Right renal pelvis (tissue), 4 donors: ENCODE data around the gene GNAQ. TPM values are rescaled to one million over a fixed set of nuclear protein-coding genes. Genes with fewer than 3 reads are reported as not detected.

Experiments used
- DNase-seq, 4 donors: peaks; one replicate each; pipeline ENCODE4 v3.0.0-alpha.2; 2013; ENCODE audit warnings: low read depth in 4 of 4, low spot score in 3 of 4, missing footprints in 1 of 4
- polyA plus RNA-seq, 4 donors: library from polyadenylated mRNA; unstranded; fragments of 120-200 nt; gene quantifications; one replicate each; pipeline ENCODE4 v1.2.1, GENCODE V29; 2013; ENCODE audit not compliant: insufficient read length in 4 of 4

GNAQ gene
- polyA plus RNA-seq, 4 donors: 52.8 to 75.0 (median 72.2) TPM

- DNase-seq: no peak
These were observed 81.7 kb downstream of the GNAQ start for GRCh38 chr9:77949751-77950436.

DNA sequence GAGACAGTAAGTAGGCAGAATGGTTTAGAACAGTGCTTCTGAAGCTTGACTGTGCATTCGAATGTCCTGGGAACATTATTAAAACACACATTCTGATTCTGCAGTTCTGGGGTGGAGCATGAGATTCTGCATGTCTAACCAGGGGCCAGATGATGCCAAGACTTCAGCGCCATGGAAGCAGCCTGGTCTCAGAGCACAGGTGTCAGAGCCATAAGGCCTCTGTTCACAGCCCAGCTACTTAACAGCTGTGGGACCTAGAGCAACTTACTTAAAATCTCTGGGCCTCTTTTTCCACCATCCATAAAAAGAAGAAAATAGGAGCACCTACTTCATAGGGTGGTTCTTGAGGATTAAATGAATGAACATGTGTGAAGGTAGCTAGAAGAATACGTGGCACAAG lies 84.0 kb downstream of the GNAQ start:
- DNase-seq: no peak

DNA sequence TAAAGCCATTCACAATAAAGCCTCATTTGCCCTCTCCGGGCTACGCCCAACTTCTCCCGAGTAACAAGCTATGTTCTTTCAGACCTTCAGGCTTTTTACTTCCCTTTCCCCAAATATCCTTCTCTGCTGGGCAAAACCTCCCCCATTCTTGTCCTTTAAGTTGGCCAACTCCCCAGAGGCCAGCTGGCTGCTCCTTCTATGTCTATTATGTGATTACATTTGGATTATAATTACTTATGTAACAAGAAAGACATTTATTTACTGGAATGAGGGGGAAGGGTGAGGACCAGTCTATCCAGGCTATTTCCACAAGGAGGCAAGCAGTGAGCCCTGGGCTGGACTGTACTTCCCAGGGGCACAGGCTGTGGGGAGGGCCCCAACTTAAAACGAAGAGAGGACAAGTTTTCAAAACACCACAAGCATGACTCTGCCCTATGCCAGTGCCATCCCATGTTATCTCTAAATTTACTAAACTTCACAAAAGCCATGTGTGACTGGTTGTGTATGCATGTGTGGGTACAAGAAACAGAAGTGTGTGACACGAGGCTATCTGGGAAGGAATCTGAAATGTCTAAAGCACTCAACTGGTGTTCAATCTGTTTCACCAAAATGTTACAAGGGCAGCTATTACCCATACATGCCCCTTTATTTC lies 84.5 kb downstream of the GNAQ start:
- no peak for DNase-seq

GRCh38 chr9:77946296-77946695 lies 85.3 kb downstream of the GNAQ start:
- no peak for DNase-seq

- DNase-seq: no peak
These were observed 85.8 kb downstream of the GNAQ start for GRCh38 chr9:77945798-77946197.

- peak in 2 of 4 donors; percentile 10 to 18 for DNase-seq
These were observed 86.9 kb downstream of the GNAQ start for GRCh38 chr9:77944556-77945243.

GRCh38 chr9:77943057-77943456 lies 88.6 kb downstream of the GNAQ start:
- DNase-seq: no peak

DNA sequence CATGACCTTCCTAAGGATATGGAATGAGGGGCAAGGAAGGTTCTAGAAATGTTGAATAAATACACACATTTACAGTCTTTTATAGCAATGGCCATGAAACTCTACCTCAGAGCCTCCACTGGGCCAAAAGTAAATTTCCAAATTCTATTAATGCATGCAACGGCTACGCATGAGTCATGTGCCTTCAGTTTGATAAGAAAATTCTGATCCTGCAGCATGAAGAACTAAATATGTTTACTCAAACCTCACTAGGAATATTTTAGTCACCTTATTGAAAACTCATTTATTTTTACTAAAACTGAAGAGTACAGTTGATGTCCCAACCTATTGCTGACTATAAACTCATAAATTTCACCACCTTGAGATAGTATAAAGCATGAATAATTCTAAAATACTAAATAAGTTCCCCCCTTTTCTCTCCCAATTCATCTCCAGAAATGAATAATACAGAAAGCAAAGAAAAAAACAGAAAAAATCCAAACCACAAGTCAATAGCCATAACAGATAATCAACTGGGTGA lies 92.4 kb downstream of the GNAQ start:
- DNase-seq: no peak

DNA sequence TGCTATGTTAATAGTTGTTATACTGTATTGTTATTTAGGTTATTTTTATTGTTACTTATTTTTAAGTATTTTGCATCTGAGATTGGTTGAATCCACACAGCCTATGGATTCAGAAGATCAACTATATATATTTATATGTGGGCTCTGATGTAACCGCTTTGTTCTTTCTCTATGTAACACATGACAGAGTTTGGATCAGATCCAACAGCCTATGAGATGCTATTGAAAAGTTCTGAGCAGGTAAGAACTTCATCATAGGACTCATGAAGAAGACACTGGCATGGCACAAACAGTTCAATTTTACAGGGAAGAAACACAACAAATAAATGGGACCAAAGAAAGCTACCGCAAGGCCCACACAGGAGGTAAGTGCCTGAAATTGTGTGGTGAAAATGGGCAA lies 93.4 kb downstream of the GNAQ start:
- no peak for DNase-seq

DNA sequence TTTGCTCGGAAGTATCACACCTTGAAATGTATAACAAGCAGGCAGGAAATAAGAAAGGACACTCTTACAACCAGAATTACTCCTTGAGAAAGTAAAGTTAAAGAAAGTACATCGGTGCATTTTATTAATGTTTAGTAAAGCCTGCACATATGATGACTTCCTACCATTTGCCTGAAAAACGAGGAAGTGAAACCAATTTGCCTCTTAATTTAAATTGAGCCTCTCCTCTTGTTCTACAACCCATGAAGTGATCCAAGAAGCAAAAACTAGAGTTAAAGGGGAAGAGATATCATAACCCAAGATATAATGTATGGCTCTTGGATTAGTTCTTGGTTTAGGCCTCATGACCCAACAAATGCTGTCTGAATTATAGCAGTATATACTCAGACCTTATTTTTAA lies 95.6 kb downstream of the GNAQ start:
- DNase-seq: no peak

- DNase-seq: no peak
These were observed 96.4 kb downstream of the GNAQ start for GRCh38 chr9:77935211-77935610.

DNA sequence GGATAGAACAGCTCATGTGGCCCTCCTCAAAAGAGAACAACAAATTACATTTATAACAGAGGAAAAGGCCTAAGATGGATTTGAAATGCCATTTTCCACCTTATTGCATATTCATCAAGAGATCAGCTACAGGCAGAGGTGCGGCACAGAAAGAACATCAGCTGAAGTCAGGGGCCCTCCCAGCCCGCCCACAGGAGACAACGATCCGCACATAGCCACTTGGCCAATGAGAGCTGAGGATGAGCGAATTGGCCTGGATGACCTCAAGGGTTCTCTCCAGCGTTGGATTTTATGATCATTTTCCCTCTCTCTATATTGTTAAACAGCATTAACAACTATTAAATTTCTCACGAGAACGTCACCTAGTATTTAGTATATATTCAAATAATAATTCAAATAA lies 97.6 kb downstream of the GNAQ start:
- DNase-seq: no peak

- DNase-seq: no peak
These were observed 98.6 kb downstream of the GNAQ start for GRCh38 chr9:77933019-77933418.

DNA sequence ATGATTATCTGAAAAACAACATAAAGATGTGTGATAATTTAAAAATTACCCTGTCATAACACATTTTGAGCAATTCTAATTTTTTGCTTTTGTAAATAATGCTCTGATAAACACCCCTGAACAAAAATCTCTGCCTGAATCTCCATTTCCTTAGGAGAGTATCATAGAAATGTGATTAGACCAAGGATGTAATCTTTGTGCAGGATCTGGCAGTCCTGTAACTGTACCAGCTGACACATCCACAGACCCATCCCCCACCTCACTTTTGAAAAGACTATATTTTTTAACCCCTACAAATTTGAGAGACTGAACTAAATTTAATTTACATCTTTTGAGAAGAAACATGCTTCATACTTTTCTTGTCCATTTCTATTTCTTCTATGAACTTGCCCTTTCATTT lies 101.7 kb downstream of the GNAQ start:
- no peak for DNase-seq

DNA sequence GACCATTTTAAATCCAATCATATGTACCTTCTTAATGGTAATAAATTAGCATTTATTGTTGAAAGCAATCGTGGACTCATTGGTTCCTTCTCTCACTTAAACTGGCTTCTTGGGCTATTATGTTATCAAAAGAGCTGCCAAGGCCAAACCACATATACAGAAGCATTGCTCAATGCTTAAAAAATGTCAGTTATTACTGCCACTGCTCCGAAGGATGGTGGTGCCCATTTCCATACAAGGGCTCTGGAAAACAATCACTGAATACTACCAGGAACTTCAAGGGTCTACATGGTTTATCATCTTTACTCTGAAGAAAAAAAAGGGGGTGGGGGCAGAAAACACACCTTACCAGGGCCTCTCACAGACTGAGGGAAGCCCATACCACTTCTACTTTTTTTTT lies 104.3 kb downstream of the GNAQ start:
- no peak for DNase-seq

DNA sequence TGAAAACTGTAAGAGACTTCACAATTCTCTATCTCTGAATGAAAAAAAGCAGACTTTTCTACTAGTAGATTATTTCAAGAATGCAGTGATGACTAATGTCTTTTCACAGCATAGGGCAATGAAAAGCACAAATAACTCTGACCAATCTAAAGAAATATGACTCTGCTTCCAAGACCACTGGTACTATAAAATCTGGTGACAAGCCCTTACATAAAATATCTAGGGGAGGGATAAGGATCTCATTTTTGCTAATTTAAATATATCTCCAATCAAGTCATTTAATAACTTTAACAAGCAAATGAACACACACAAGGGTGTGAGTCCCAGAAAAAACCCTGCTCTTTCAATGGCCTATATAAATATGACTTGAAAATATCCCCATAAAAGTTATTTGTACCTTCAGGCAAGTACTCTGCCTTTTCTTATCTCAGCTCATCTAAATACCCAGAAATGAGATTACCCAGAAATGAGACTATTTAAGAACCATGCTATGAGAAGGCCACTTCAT lies 105.2 kb downstream of the GNAQ start:
- no peak for DNase-seq

- no peak for DNase-seq
These were observed 109.0 kb downstream of the GNAQ start for GRCh38 chr9:77922591-77922990.

DNA sequence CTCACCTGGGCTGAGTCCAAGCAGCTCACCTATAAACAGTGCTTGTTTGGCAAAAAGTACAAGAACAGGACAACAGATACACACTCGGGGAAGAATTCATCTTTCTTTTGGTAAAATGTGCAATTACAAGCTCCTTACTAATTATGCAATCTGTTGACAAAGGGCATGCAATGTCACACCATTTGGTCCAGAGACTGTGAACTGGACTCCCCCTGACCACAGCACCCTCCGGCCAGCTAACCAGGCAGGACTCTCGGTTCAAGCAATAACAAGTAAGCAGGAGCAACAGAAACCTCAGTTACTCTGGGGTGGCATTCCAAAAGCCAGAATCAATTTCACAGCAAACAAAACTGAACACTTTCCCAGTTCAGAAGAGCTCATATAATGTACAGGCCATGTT lies 113.8 kb downstream of the GNAQ start:
- DNase-seq: no peak

DNA sequence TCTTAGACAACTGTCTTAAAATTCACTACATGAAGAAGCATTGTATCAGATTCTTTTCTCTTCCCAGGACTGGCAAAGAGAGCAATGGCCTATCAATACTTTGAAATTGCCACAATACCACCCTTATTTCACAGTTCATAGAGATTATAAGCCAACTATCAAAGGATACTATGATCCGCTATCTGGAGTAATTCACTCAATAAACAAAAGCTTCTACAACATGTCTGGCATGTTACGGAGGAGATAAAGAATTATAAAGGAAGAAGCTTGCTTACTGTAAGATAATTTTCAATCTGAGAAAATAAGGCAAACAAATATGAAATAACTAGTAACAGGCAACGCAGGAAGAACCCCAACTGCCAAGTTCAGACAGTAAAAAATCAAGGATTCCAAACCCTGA lies 114.8 kb downstream of the GNAQ start:
- DNase-seq: no peak

DNA sequence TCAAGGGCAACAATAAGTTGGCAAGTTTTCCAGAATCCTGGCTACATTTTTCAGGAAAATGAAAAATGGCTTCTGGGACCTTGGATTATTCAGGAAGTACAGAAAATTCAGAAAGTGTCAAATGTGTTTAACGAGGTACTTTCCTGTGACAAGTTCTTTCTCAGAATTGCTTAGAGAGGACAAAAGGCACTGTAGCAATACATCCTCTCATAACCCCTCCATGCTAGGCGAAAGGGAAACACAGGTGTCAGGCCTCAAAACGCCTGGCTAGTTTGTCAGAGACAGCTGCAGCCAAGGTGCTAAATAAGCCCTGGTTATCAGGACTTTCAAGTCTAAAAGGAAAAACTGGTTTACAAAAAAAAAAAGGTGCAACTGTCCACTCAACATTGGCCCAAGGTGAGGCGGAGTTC lies 115.2 kb downstream of the GNAQ start:
- no peak for DNase-seq

GRCh38 chr9:77915744-77916143 lies 115.9 kb downstream of the GNAQ start:
- no peak for DNase-seq
